ENCODE results near the gene EEF1A2.
A peak's percentile ranks its signal among the peaks of the same experiment; 100 is the strongest.

EEF1A2 gene

DNA sequence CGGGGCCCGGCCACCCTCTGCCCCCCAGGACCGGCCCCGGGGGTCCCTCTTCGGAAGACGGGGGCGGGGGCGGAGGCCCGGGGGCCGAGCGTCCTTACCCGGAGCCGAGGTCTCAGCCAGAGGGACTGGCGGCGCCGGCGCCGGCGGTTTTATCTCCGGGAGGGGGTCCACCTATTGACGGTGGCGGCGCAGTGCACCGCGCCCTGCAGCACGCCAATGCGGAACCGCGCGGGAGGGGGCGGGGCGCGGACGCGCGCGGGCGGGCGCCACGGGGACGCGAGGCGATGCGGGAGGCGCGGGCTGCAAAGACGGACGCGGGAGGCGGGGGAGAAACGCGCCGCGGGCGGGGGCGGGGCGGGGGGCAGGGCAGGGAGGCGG is at the start of gene EEF1A2:
EEF1A2 (minus strand) TSS at position 124 of the 378 bp plus-strand sequence. CDS start 1,320 bp downstream, outside the sequence.
- no peak for DNase-seq (ENCODE audit: low read depth, low spot score)

DNA sequence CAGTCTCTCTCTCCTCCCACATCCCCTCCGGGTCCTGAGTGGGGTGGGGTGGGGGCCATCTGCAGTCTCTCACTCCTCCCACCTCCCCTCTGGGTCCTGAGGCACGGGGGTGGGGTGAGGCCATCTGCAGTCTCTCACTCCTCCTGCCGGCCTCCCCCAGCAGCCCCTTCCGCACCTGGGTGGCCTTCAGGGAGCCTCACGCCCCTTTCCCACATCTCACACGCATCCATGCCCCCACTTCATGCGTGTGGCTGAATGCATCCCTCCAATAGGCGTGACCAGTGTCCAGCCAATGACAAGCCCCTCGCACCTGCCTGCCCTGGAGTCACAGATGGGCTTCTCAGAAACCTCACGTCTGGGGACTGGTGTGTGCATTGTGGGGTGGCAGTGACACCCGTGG is 49.7 kb upstream of the EEF1A2 start:
- no peak for DNase-seq (ENCODE audit: low read depth, low spot score)

DNA sequence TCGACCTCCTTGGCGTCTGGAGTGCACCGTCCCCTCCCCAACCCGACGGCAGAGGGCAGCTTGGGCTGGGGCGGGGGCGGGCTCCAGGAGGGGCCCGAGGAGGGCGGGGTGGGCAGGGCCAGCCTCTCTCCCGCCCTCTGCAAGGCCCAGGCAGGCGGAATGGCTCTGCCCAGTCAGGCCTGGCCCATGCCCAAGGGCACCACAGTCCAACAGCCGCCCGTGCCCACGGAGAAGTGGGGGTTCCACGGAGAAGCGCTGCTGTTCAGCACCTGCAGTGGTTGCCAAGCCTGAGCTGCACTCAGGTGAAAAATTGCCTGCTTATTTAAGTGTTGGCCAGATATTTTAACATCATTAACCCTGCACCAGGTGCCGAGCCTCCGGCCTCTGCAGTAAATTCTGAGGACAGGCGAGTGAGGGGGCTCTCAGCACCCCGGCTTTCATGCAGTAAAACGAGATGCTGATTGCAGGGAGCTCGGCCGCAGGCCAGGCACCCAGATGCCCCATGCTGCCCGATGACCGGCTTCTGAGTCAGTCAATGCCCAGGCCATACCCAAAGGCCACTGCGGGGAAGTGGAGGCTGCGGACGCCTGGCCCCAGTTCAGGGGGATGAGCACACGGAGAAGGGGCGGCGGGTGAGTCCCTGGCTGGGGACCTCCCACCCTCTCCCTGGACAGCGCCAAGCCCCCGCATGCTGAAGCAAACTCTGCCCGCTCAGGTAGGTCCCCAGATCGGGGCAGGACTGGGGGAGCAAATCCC is 49.0 kb upstream of the EEF1A2 start, which contains the start of gene SRMS:
SRMS (minus strand) TSS at position 25 of the 756 bp plus-strand sequence. CDS start 286 bp downstream, outside the sequence.
- no peak for DNase-seq (ENCODE audit: low read depth, low spot score)

GRCh38 chr20:63546956-63547724 is 48.3 kb upstream of the EEF1A2 start:
- no peak for DNase-seq (ENCODE audit: low read depth, low spot score)

DNA sequence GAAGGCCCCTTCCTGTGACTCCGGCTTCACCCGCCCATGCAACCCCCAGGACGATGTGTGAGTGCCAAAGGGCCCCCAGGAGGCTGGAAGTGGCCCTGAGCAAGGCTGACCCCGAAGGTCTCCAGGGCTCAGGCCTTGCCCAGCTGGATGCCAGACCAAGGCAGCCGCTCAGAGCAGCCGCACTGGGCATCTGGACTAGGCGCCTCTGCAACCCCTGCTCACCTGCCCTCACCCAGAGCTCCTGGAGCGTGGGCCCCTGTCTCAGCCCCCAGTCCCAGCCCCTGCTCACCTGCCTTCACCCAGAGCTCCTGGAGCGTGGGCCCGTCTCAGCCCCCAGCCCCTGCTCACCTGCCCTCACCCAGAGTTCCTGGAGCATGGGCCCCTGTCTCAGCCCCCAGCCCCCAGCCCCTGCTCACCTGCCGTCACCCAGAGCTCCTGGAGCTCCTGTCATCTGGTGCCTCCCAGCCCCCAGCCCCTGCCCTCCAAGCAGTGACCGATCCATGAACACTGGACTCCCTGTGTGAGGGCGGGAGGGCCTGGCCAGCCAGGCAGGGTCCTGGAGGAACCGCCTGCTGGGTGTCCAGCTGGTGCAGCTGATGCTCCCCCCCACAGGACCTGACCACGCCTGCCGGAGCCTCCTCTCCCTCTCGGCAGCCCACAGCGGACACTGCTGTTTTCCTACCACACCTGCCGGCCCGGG is 47.5 kb upstream of the EEF1A2 start:
- DNase-seq (ENCODE audit: low read depth, low spot score): no peak

DNA sequence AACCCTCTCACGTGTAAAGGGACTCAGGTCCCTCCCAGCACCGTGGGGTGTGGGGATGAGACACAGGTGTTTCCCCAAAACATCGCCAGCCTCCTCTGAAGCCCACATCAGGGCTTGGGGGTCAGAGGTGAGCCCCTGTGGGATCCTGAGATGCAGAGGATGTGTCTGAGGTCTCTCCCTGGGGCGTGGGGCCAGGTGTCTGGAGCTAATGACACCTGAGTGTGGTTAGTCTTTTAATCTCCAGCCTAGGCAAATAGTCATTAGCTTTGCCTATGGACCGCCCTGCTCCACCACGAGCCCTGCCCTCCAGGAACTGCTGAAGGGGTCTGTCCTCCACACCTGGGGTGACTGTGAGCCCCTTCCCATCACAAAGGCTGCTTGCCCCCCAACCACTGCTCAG is 46.9 kb upstream of the EEF1A2 start:
- DNase-seq (ENCODE audit: low read depth, low spot score): no peak

DNA sequence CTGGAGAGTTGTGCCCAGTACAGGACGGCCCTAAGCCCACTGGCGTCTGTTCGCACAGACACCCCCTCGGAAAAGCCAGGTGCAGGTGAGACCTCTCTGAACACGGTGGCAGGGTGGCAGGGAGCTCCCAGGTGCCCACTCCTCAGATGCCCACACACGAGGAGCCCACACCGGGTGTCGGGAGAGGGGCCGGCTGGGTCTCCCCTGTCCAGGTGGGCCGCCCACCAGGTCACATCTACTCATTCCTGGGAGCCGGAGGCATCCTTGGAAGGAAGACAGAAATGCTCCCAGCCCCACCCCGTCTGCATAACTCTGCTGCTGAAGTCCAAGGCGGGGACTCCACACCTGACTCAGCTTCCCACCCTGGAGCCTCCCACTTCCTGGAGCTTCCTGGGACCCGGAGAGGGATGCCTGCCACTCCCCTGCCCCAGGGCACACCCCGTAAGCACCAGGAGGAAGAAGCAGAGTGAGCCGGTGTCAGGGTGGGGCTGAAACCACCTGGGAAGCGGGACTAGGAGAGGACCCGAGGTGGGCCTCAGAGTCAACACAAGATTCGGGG is 46.2 kb upstream of the EEF1A2 start:
- no peak for DNase-seq (ENCODE audit: low read depth, low spot score)

GRCh38 chr20:63544241-63544957 is 45.5 kb upstream of the EEF1A2 start:
- no peak for DNase-seq (ENCODE audit: low read depth, low spot score)

DNA sequence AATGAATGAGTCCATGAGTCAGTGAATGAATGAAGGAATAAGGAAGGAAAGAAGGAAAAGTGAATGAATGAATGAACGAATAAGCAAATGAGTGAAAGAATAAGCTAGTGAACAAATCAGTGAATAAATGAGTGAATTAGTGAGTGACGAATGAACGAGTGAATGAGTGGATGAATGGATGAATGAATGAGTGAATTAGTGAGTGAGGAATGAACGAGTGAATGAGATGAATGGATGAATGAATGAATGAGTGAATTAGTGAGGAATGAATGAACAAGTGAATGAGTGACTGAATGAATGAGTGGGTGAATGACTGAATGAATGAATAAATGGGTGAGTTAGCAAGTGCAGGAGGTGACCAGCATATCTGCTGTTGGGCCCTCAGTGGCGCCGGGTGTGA is 44.9 kb upstream of the EEF1A2 start:
- no peak for DNase-seq (ENCODE audit: low read depth, low spot score)

DNA sequence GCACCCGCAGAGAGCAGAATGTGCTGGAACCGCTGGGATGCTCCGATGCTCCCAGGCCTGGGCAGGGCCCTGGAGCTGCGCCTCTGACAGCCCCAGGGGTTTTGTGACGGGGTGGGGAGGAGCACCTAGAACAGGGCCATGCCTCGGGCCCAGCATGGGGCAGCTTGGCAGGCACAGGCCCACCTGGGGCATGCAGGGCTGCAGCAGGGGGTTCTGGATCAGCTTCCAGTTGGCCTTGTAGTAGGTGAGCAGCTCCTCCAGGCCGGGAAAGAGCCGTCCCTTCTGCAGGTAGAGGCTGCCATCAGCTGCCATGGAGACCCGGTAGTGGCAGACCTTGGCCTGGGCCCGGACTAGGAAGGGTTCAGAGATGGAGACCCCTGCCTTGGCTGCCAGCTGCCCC is 44.2 kb upstream of the EEF1A2 start:
- DNase-seq (ENCODE audit: low read depth, low spot score): no peak

GRCh38 chr20:63542696-63543095 is 43.8 kb upstream of the EEF1A2 start:
- no peak for DNase-seq (ENCODE audit: low read depth, low spot score)

- no peak for DNase-seq (ENCODE audit: low read depth, low spot score)
Measured at GRCh38 chr20:63542031-63542559, 43.2 kb upstream of the EEF1A2 start.

DNA sequence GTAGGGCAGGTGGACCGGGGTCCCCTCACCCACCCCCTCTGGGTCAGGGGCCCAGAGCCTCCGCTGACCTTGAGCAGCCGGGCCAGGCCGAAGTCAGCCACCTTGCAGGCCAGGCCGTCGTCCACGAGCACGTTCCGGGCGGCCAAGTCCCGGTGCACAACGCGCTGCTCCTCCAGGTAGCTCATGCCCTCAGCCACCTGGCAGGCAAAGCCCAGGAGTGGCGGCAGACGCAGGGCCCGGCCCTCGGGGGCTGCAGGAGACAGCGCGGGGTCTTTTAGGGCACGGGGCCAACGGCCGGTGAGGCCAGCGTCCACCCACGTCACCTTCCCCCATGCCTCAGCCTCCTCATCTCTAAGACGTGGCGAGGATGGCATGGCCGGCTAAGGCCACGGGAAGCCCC is 42.5 kb upstream of the EEF1A2 start:
- DNase-seq (ENCODE audit: low read depth, low spot score): no peak

GRCh38 chr20:63540417-63541186 is 41.7 kb upstream of the EEF1A2 start:
- no peak for DNase-seq (ENCODE audit: low read depth, low spot score)

DNA sequence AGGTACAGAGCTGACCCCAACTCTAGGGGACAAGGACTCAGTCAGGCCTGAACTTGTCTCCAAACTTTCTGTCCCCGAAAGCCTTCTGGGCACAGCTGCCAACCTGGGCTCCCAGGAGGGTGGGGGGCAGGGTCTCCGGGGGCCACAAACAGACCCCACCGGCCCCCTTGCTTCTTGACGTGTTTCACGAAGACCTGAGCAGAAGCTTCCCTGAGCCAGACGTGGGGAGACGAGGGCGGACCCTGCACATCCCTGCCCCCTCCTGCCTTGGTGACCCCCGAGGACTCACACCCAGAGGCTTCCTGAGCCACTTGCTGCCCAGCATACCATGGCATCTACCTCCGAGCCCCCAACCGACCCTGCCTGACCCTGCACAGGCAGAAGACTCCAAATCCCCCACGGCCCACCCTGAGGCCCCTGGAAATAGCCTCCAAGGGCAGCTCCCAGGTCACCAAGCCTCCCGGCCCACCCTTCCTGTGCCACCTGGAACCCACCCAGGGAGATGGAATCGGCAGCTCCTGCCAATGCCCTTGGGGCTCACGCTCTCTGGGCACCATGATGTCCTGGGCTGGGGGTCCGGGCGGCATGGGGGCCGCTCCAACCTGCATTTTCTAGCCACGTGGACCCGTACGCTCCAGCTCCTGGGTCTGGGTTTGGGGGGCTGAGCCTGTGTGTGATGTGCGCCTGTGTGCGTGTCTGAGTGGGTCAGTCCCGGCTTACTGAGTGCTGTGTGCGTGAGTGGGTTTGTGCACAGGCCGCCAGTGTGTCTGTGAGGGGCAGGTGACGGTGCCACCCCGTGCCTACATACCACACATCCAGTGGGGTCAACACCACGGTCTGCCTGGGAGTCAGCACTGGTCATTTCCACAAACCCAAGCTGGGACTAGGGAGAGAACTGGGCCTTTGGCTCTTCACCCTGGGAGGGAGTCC is 40.8 kb upstream of the EEF1A2 start:
- DNase-seq (ENCODE audit: low read depth, low spot score): no peak

- DNase-seq (ENCODE audit: low read depth, low spot score): no peak
Measured at GRCh38 chr20:63539092-63539430, 40.2 kb upstream of the EEF1A2 start.

DNA sequence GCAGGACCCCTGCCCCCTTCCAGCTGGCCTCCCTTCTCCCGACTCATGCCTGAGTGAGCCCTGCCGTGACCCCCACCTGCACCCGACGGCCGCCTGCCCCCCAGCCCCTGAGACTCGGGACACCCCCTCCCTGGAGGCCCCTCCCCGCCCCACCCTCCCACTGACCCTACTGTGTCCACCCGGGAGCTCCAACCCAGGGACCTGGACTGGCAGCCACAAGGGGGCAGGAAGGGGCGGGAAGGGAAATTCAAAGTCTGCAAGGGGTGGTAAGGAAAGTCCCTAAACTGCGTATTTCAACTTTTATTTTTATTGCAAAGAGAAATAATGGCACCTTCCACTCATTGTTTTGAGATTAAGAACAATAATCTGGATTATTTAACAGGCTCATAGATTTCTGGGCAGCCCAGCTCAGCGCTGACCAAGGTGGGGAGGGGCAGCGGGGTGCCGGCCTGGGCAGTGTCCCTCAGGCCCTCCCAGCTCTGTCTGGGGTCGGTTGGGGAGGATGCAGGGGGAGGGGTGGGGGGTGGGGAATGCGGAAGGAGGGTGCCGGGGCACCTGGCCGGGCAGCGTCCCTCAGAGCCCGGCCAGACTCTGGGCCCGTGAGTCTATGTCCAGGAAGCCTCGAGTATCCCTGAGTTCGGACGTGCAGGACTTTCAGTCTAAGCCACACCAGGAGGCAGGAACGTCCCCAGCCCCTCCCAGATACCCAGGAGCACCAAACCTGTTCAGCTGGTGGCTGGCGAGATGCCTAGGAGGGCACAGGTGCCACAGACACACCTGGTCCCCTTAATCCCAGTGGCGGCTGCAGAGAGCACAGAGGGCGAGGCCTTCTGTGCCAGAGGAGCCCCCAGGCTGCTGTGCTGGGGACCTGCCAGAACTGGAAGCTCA is 39.6 kb upstream of the EEF1A2 start:
- no peak for DNase-seq (ENCODE audit: low read depth, low spot score)

DNA sequence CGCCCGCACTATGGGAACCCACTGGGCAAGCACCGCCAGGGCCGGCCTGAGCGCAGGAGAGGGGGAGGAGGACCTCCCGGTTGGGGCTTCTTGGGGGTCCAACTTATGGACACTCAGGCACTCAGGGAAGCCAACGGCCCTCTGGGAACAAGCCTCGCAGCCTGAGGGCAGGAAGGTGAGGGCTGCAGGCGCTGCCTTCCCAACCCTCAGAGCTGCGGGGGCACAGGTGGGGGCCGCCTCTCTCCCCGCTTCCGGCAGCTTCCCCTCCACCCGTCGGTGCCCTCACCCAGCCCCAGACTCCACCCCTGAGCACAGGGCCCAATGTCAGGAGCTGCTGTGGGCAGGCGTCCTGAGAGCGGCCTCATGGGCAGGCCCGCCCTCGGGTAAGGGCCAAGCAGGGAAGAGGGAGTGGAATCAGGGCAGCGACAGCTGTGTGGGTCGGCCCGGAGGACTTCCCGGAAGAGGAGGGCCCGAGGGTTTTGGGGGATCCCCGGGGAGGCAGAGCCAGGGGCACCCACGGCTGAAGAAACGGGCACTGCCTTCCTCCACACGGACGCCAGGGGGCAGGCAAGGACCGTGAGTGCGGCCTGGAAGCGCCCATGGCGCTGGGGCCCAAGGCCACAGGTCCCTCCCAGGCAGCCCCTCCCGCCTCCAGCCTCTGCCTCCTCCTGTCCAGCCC is 38.8 kb upstream of the EEF1A2 start:
- DNase-seq (ENCODE audit: low read depth, low spot score): peak; percentile 91
